Right lobe of liver (tissue), 4 donors: ENCODE results near the gene RIMKLB.

ENCODE experiments used
- POLR2A ChIP-seq: fragments of 450-650 bp; IDR thresholded peaks from one replicate; pipeline ENCODE4 v1.6.1; 2017; ENCODE audit warnings: antibody characterized with exemption, mild to moderate bottlenecking
- TF ChIP-seq, protein P1 (sequence below), 4 donors: fragments of 200-600 bp in 3 of 4; fragments of 450-650 bp in 1 of 4; IDR thresholded peaks; one replicate each; pipeline versions ENCODE4 v1.5.1 to v1.8.0; 2016 to 2022; ENCODE audit warnings: antibody characterized with exemption in 4 of 4, mild to moderate bottlenecking in 2 of 4
- donor health status: DM: no; HTN: no; CAD: no.
- donor health status: DM: no; HTN: no; CAD: no.
- donor health status: DM: no; HTN: yes; CAD: no.

DNA sequence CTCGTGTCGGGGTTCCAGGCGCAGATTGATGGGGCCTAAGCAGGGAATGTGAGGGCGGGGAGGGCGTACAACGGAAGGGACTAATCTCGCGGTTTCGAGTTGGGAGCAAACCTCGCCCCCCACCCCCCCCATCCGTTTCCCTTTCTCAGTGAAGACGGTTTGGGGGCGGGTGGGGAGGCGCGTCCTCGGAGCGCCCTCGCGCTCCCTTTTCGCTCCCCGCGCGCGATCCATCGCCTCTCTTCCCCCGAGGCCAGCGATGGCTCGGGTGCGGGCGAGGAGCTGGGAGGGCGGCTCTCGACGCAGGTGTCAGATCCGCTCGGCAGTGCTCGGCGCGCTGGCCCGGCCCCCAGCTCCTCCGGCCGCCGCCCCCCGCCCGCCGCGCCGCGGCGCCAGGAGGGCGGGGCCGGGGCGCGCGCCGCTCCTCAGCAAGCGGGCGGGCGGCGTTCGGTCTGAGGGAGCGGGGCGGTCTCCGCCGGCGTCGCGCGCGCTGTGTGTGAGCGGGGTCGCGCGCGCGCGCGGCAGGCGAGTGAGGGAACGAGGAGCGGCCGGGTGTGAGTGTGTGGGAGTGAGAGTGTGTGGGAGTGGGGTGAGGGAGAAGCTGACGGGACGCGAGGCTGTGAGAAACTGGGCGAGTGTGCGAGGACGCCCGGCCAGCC lies at the start of gene RIMKLB:
- TF ChIP-seq, protein P1, sequence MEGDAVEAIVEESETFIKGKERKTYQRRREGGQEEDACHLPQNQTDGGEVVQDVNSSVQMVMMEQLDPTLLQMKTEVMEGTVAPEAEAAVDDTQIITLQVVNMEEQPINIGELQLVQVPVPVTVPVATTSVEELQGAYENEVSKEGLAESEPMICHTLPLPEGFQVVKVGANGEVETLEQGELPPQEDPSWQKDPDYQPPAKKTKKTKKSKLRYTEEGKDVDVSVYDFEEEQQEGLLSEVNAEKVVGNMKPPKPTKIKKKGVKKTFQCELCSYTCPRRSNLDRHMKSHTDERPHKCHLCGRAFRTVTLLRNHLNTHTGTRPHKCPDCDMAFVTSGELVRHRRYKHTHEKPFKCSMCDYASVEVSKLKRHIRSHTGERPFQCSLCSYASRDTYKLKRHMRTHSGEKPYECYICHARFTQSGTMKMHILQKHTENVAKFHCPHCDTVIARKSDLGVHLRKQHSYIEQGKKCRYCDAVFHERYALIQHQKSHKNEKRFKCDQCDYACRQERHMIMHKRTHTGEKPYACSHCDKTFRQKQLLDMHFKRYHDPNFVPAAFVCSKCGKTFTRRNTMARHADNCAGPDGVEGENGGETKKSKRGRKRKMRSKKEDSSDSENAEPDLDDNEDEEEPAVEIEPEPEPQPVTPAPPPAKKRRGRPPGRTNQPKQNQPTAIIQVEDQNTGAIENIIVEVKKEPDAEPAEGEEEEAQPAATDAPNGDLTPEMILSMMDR (IDR thresholded peaks at IDR 0.05) = no peak
- TF ChIP-seq POLR2A = peak; percentile 31
